IMR-90 (cell line): ENCODE results near the gene SFR1. TPM values are rescaled to one million over a fixed set of nuclear protein-coding genes. Genes with fewer than 3 reads are reported as not detected.

Experiments used
- ATAC-seq: fragments of 200-7000 bp; cut with Tn5 transposase; 2 replicates; pipeline ENCODE4 v1.9.1; 2020; ENCODE audit warnings: low read depth, mild to moderate bottlenecking, moderate library complexity
- BruUV-seq: library from RNA; stranded (reverse); fragments of 400-500 nt; replicated peaks from 2 replicates; lab custom pipeline; 2021; lab: Mats Ljungman, UMichigan
- CTCF ChIA-PET: fragments of 300-600 bp; formaldehyde crosslinking; extraction: SDS; loops from one replicate; lab custom pipeline; 2021; ENCODE audit warnings: antibody characterized with exemption; lab: Yijun Ruan, JAX
- POLR2A ChIA-PET: fragments of 300-600 bp; sonication (Branson Sonifier 250); formaldehyde crosslinking; loops from one replicate; lab custom pipeline; 2022; ENCODE audit warnings: antibody characterized with exemption; ENCODE audit not compliant: unreplicated experiment; lab: Charles Lee
- DNase-seq: peaks from one replicate; pipeline ENCODE4 v3.0.0; 2013
- H2AFZ ChIP-seq: replicated peaks from 2 replicates; pipeline ENCODE3; 2013; ENCODE audit warnings: low read length, mild to moderate bottlenecking; ENCODE audit not compliant: poor library complexity
- H2AK5ac ChIP-seq: 2 replicates; pipeline ENCODE4 v1.6.1; 2013; ENCODE audit warnings: low read depth, low read length, inconsistent platforms
- H2AK9ac ChIP-seq: replicated peaks from 2 replicates; pipeline ENCODE3; 2013; ENCODE audit warnings: mild to moderate bottlenecking, low read depth, low read length, moderate library complexity; ENCODE audit not compliant: poor library complexity
- H2BK120ac ChIP-seq: 2 replicates; pipeline ENCODE4 v1.6.1; 2013; ENCODE audit warnings: low read depth, low read length, inconsistent platforms
- H2BK15ac ChIP-seq: 3 replicates; pipeline ENCODE4 v1.6.1; 2013; ENCODE audit warnings: low read depth, low read length, inconsistent platforms
- H2BK20ac ChIP-seq: 2 replicates; pipeline ENCODE4 v1.6.1; 2013; ENCODE audit warnings: low read depth, mild to moderate bottlenecking, inconsistent platforms, low read length, moderate library complexity
- H2BK5ac ChIP-seq: 2 replicates; pipeline ENCODE4 v1.6.1; 2013; ENCODE audit warnings: mild to moderate bottlenecking, low read depth, low read length, inconsistent platforms; ENCODE audit not compliant: poor library complexity, severe bottlenecking
- H3K14ac ChIP-seq: replicated peaks from 2 replicates; pipeline ENCODE4 v1.6.1; 2013; ENCODE audit warnings: low read depth, low read length, inconsistent platforms
- H3K18ac ChIP-seq: 2 replicates; pipeline ENCODE4 v1.6.1; 2013; ENCODE audit warnings: low read depth, low read length, control low read depth
- H3K23ac ChIP-seq: 2 replicates; pipeline ENCODE4 v1.6.1; 2013; ENCODE audit warnings: low read depth, low read length, inconsistent platforms
- H3K27ac ChIP-seq: 2 replicates; pipeline ENCODE4 v1.5.1; 2013; ENCODE audit warnings: mild to moderate bottlenecking, control low read depth, low read length; ENCODE audit not compliant: insufficient read depth
- H3K27me3 ChIP-seq: 2 replicates; pipeline ENCODE4 v1.6.1; 2013; ENCODE audit warnings: low read length; ENCODE audit not compliant: control insufficient read depth, insufficient read depth
- H3K36me3 ChIP-seq: 2 replicates; pipeline ENCODE4 v1.6.1; 2013; ENCODE audit warnings: low read length, mixed read lengths; ENCODE audit not compliant: control insufficient read depth, insufficient read depth
- H3K4ac ChIP-seq: 2 replicates; pipeline ENCODE4 v1.6.1; 2013; ENCODE audit warnings: low read depth, low read length, inconsistent platforms
- H3K4me1 ChIP-seq: 2 replicates; pipeline ENCODE4 v1.6.1; 2013; ENCODE audit warnings: low read length, mixed read lengths; ENCODE audit not compliant: control insufficient read depth, insufficient read depth
- H3K4me2 ChIP-seq: 2 replicates; pipeline ENCODE4 v1.6.1; 2013; ENCODE audit warnings: low read depth, mild to moderate bottlenecking, control low read depth, low read length, moderate library complexity
- H3K4me3 ChIP-seq: 2 replicates; pipeline ENCODE4 v1.5.1; 2013; ENCODE audit warnings: low read depth, mild to moderate bottlenecking, control low read depth, low read length, moderate library complexity; ENCODE audit not compliant: insufficient read depth
- H3K56ac ChIP-seq: 2 replicates; pipeline ENCODE4 v1.6.1; 2013; ENCODE audit warnings: low read length, inconsistent platforms; ENCODE audit not compliant: insufficient read depth; ENCODE audit errors: extremely low read depth
- H3K79me1 ChIP-seq, 2 experiments: 2 replicates each; pipeline ENCODE4 v1.6.1; 2013; ENCODE audit warnings: low read length in 2 of 2, inconsistent platforms in 1 of 2, low read depth in 1 of 2
- H3K9ac ChIP-seq: 2 replicates; pipeline ENCODE4 v1.6.1; 2013; ENCODE audit warnings: low read depth, low read length, control low read depth
- H3K9me1 ChIP-seq: 2 replicates; pipeline ENCODE4 v1.6.1; 2013; ENCODE audit warnings: low read length, inconsistent platforms; ENCODE audit not compliant: insufficient read depth
- H3K9me3 ChIP-seq: 2 replicates; pipeline ENCODE4 v1.6.1; 2013; ENCODE audit warnings: low read length; ENCODE audit not compliant: control insufficient read depth, insufficient read depth
- H4K20me1 ChIP-seq: 2 replicates; pipeline ENCODE4 v1.6.1; 2013; ENCODE audit warnings: low read length, inconsistent platforms; ENCODE audit not compliant: insufficient read depth
- H4K5ac ChIP-seq: 2 replicates; pipeline ENCODE4 v1.6.1; 2013; ENCODE audit warnings: mild to moderate bottlenecking, low read depth, low read length, control low read depth
- H4K8ac ChIP-seq, 2 experiments: 2 replicates each; pipeline ENCODE4 v1.6.1; 2013; ENCODE audit warnings: low read depth in 2 of 2, low read length in 2 of 2, control low read depth in 1 of 2, inconsistent platforms in 1 of 2
- H4K91ac ChIP-seq: 2 replicates; pipeline ENCODE4 v1.6.1; 2013; ENCODE audit warnings: low read depth, low read length, inconsistent platforms; ENCODE audit not compliant: insufficient read depth
- MAFK ChIP-seq: IDR thresholded peaks from 2 replicates; pipeline ENCODE4 v1.6.1; 2012; ENCODE audit warnings: low read depth, low read length, improper control_type of control experiment
- WGBS, 2 experiments: methylation state at CpG; one replicate each; pipeline versions ENCODE4 v1.1.5 to v1.1.7; 2013; ENCODE audit warnings: missing lambda C conversion rate in 2 of 2; ENCODE audit not compliant: insufficient read length in 1 of 2; ENCODE audit errors: extremely low coverage in 2 of 2; 5-methylcytosine and 5-hydroxymethylcytosine counted together
- dilution Hi-C: fragments of 300-500 bp; cut with HindIII; formaldehyde crosslinking; loops from one replicate; pipeline ENCODE4 v1.14.3; 2018; ENCODE audit warnings: low sequenced_read_pairs; ENCODE audit not compliant: unreplicated experiment
- in situ Hi-C: fragments of 300-500 bp; cut with MboI; formaldehyde crosslinking; loops from 3 replicates; pipeline ENCODE4 v1.14.3; 2019; ENCODE audit warnings: low sequenced_read_pairs, inconsistent platforms, mixed read lengths
- intact Hi-C: fragments of 100-400 bp; cut with micrococcal nuclease; formaldehyde crosslinking; loops from 2 replicates; pipeline ENCODE4 v1.10.0; 2022
- polyA plus RNA-seq, 3 experiments: library from polyadenylated mRNA; depleted of rRNA; stranded (reverse); fragments of >200 nt; gene quantifications; 2 replicates each; pipeline ENCODE4 v1.2.3, GENCODE V29; 2012; ENCODE audit warnings: low replicate concordance in 1 of 3
- total RNA-seq: library from RNA; depleted of rRNA; stranded (reverse); fragments of >200 nt; gene quantifications from 2 replicates; pipeline ENCODE4 v1.2.3, GENCODE V29; 2012

The SFR1 gene
- total and polyA plus RNA-seq, 2 of the 4 experiments (the other 2 are of a cell fraction) = 1.6 to 2.3 TPM

DNA sequence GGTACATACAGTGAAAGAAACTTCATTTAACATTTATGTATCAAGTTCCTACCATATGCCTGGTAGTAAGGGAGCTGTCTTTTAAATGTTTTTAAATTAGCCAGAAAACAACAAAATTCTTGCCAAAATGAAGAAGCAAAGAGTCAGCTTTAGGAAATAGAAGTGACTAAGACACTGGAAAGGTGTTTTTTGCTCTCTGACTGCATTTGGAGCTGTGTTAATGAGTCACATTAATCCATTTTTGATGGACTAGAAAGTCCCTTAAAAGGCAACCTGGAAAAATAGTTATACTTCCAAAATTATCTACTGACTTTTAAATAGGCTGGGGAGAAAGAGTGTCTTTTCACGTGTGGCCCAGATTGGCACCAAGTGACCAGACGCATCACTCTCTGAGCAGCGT is 32.4 kb upstream of the SFR1 start:
- intact Hi-C loops = no loop called here
- Histone ChIP-seq H3K9ac (no peak overlapping the region), H2BK120ac (no peak overlapping the region), H2AK5ac (no peak overlapping the region), H3K36me3 (no peaks in the 10 kb centered on the region), H2BK15ac (no peak overlapping the region), H3K27ac (no peak overlapping the region), H3K9me1 (0 out of 2 replicates have a peak, but pooled peaks cover 4% of the 10 kb centered on the region), H3K9me3 (0 out of 2 replicates have a peak, but pooled peaks cover 1% of the 10 kb centered on the region), H2AK9ac (no peak overlapping the region), H2AFZ (no peak overlapping the region), H3K4ac (no peak overlapping the region), H4K8ac (no peak overlapping the region), H4K5ac (no peak overlapping the region), H4K20me1 (no peaks in the 10 kb centered on the region), H3K56ac (no peak overlapping the region), H4K91ac (no peak overlapping the region), H3K79me1 (no peaks in the 10 kb centered on the region), H3K4me1 (no peaks in the 10 kb centered on the region; the same call in 1 of the 2 replicates), H3K4me2 (no peak overlapping the region), H3K4me3 (no peak overlapping the region), H2BK5ac (no peak overlapping the region), H3K23ac (no peak overlapping the region), H3K27me3 (no peaks in the 10 kb centered on the region; the same call in 1 of the 2 replicates), H3K18ac (no peak overlapping the region), H3K14ac (no peak overlapping the region), H2BK20ac (no peak overlapping the region)
- CTCF ChIA-PET = no interaction called here
- in situ Hi-C loops = no loop called here
- no TSS peak for BruUV-seq
- DNase-seq (no peak), ATAC-seq (no peak)
- POLR2A ChIA-PET = no interaction called here
- WGBS, 2 experiments = no CpG with 5 or more reads among the region's 3 CpGs
- dilution Hi-C loops = no loop called here
- TF ChIP-seq MAFK = no peak
